HG03460 (cell line): ENCODE measurements around the gene TEN1.

Experiments used
- ATAC-seq: cut with Tn5 transposase; IDR thresholded peaks from one replicate; pipeline ENCODE4 v1.9.1; 2021; ENCODE audit not compliant: unreplicated experiment

The TEN1 gene

DNA sequence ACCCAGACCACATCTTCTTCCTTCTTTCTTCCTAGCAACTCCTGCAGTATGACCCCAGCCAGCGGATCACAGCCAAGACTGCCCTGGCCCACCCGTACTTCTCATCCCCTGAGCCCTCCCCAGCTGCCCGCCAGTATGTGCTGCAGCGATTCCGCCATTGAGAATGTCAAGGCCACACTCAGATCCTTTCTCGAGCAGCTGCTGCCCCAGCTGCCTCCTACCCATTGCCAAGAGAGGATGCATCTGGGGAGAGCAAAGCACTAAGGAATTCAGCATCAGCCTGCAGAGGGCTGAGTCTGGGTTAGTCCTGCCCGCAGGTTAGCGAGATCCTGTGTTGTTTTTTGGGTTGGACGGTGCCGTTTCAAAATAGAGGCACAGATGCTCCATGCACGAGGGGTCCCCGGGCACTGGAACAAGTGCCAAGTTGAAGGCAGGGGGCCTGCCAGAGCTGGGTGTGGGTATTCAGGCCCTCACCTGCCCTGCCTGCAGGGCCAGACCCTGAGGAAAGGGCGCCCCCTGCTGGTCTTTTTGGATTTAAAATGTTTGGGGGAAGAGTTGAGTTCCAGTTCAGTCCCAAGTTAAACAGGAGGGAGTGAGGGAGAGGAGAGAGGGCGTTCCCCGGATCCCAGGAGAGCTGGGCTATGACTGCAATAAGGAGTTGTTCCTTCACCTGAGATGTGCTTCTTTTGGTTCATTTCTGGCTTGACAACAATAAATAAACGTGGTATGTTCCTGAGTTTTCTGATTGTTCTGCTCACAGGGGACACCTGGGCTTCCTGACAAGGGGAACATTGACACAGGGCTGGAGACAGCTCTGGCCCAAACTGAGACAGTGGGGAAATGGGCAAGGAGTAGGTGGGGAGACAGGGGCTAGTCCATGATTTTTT, 26.5 kb downstream of the TEN1 start:
- no peak for ATAC-seq

DNA sequence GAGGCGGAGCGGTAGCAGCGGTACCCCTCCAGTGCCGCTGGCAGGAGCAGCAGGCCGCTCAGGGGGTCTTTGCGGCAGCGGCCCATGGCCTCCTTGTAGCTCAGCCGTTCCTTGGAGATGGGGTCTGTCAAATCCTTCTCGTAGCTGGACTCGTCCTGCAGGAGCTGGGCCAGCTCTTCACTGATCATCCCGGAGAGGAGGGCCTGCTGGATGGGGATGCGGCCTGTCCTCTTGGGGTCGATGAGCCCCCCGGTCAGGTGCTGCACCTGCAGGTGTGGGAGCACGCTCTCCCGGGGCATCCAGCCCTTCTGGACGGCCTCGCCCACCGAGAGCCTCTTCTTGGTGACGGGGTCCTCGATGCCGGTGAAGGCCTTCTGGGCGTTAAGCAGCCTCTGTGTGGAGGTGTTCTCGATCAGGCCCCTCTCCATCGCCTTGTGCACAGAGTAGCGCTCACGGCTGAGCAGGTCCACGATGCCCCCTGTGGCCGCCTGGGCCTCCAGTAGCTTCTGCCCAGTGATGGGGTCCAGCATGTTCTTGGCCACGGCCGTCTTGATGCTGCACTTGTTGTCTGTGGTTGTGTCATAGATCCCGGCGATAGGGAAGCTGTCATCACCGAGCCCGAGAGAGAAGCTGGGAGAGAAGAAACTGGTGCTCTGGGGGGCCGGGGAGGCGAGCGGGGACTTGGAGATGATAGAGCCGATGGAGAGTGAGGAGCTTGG, 28.2 kb downstream of the TEN1 start:
- no peak for ATAC-seq

DNA sequence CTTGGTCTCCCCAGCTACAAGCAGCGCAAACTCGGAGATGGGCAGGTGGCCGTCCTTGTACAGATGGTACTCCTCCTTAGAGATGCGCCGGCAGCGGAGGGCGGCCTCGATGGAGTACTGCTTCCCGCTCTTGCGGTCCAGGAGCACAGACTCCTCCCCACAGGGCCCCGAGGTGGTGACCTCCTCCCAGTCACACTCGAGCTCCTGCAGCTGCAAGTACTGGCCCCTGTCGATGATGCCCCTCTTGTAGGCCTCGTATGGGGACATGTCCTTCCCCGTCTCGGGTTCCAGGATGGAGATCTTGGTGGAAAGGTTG, 28.8 kb downstream of the TEN1 start:
- no peak for ATAC-seq

DNA sequence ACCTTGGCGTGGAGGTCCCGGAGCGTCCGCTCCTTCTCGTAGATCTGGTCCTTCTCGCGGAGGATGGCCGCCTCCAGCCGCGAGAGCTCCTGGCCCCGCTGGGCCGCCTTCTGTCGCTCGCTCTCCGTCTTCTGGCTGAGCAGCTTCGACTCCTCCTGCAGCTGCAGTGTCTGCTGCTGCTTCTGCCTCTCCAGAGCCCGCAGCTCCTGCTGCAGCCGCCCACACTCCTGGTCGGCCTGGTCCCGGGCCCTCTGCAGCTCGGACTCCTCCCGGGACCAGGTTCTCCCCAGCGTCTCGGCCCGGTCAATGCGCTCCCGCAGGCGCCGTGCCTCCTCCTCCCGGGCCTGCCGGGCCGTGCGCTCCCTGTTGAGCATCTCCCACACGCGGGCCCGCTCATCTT, 29.2 kb downstream of the TEN1 start:
- no peak for ATAC-seq

DNA sequence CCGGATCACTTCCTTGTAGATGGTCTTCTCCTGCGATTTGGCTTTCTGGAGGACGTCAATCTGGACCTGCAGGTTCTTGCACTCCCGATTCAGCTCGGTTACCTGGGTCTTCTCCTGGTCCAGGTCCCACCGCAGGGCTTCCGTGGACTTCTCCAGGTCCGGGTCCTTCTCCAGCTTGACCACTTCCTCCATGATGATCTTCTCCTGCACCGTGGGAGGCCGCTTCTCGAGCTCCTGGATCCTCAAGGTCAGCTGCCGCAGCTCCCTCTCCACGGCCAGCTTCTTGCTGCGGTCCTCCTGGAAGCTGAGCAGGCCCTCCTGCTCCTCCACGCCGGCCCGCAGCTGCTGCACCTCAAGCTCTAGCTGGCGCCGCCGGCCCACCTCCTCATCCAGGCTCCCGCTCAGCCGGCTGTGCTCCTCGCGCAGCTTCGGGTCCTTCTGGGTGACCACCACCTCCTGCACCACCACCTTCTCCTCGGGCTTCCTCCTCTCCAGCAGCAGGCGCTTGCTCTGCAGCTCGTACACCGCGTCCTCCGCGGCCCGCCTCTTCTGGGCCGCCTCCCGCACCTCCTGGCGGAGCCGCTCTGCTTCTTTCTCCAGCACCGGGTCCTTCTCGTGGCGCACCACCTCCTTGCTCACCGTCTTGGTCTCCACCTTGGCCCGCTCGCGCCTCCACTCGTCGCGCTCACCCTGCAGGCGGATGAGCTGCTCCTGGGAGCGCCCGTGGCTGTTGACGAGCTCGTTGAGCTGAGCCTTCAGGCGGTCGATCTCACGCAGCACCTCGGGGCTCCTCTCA, 29.8 kb downstream of the TEN1 start:
- no peak for ATAC-seq

DNA sequence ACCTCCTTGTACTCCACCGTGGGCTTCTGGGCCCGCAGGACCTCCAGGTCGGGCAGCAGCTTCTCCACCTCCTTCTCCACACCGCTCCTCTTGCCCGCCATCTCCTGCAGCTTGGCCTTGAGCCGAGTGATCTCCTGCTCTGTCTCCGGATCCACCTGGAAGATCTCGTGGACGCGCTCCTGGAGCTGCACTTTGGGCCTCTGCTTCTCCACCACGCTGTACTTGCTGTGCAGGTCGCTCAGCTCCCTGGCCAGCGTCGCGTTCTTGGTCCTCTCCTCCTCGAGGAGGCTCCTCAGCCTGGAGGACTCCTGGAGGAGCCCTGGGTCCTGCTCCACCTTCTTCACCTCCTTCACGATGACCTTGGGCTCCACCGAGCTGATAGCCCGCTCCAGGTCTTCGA, 30.4 kb downstream of the TEN1 start:
- ATAC-seq: no peak

DNA sequence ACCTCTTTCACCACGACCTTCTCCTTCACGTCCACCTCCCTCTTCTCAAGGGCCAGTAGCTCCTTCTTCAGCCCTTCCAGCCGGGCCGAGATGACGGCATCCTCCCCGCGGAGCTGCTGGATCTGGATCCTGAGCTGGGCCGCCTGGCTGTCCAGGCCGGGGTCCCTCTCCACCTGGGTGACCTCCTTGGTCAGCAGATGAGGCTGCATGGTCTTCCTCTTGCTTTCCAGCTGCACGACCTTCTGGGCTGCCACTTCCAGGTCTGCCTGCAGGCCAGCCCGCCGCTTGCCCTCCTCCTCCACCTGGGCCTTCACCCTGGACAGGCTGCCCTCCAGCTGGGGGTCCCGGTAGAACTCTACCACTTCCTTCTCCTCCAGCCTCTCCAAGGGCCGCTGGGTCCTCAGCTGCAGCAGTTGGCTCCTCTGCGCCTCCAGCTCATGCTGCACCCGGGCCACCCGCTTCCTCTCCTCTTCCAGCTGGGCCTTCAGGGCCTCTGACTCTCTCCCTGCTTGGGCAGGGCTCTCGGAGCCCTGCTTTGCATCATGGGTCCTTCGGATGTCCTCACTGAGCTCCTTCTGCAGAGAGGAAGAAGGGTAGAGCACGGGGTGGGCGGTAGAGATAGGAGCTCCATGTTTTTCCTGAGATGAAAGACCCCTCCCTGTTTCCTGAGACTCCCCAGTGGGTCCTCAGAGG, 31.1 kb downstream of the TEN1 start:
- ATAC-seq: no peak

DNA sequence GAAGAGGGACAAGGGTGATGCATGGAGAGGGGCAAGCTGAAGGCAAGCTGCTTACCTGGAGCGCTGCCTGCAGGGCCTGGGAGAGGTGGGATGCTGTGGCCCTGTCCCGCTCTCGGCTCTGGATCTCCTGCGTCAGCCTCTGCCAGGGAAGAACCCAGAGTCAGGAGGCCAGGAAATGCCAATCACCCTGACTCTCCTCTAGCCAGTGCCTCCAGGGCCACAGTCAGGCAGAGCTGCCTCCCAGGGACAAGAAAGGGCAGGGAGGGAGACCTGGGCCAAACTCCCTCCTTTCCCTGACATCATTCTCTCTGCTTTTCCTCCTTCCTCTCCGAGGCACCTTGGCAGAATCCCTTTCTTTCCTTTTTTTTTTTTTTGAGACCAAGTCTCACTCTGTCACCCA, 32.9 kb downstream of the TEN1 start:
- no peak for ATAC-seq

DNA sequence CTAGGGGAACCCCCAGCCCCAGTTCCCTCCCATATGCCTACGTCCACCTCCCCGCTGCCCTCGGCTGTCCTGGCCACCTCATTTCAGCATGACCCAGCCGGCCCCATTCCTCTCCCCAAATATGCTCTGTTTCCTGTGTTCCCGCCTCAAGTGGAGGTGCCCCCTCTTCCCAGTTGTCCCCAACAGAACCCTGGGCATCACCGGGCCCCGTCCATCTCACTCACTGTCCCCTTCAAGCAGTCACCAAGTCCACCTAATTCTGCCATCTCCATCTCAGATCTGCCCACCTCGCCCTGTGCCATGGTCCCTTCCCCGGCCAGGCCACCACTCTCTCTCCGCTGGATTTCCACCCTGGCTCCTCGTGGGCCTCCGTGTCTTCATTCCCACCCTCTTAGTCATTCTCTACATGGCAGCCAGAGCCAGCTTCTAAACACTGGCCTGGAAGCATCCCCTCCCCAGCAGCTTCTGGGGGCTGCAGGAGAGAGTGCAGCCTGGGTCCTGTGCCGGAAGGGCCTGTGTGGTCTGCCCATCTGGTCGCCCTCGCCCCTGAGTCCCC, 34.4 kb downstream of the TEN1 start:
- no peak for ATAC-seq

DNA sequence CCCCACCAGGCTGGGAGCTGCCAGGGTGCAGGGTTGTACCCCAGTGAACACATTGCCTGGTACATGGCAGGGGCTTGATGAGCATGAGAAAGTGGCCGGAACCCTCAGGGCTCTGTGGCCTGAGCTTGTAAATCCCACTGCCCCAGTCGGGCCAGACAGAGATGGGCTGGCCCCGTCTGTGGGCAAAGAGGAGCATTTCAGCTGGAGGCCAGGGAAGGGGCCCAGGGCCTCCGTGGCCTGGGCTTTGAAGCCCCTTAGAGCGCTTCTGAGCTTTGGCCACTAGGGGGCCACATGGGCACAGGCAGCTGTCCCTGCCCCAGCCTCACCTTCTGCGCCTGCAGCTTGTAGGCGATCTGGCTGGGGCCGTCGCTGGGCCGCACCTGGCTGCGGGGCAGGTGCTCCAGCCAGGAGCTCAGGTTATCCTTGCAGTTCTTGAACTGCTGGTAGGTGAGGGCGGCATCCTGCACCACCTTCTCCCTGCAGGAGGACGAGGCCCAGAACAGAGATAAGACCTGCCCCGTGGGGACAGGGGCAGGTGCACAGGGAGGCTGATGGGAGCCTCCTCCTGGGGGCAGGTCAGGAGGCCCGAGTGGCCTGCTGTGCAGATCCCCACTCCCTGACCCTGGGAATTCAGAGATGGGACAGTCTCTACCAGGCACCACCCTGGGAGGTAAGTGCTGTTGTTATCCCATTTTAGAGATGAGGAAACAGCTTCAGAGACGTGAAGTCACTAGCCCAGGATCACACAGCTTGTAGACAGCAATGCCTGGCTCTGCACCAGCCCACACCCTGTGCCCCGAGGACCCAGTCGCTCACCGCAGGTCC, 35.3 kb downstream of the TEN1 start:
- no peak for ATAC-seq

DNA sequence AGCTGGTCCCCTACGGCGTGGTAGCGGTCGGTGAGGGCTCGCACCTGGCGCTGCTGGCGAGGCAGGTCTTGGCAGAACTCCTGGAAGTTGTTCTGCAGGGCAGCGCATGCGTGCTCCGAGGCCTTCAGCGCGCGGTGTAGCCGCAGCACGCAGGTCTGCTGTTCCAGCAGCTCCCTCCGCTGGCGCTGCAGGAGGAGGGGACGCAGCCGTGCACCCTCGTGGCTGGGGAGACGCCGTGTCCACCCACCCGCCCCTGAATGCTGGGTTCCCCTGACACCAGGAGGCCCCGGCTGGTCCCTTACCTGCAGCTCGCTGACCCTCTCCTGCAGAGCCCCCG, 35.9 kb downstream of the TEN1 start:
- ATAC-seq: no peak

DNA sequence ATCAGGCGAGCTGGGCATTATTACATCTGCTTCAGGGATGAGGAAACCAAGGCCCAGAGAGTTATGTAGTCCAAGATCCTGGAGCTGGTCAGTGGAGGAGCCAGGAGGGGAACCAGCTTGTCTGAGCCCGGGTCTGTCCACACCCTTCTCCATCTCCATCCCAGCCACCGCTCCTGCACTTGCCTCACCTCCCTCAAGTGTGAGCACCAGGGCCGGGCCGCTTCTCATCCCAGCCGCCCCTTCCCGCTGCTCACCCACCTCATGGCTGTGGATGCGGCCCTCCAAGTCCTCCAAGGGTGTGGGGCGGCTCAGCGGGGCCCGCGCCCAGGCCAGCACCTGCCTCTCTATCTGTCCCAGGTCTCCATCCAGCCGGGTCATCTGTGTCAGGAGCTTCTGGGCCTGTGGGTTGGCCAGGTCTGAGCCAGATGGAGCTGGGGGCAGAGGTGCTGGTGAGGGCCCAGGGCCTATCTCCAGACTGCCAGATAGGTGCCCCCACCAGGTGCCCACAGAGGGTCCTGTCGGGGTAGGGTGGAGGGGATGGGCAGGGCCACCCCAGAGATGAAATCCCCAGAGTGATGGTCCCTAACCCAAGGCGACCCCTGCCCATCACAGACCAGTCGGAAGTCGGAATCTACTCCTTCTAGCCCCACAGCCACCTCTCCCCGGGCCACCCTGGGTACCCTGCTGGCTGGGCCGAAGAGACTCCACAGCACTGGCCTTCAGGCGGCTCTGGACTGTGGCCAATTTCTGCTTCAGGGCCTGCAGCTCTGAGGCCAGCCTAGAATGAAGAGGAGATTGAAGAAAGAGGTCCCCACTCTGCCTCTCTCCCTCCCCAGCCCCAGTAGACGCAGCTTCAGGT, 38.7 kb downstream of the TEN1 start:
- no peak for ATAC-seq

DNA sequence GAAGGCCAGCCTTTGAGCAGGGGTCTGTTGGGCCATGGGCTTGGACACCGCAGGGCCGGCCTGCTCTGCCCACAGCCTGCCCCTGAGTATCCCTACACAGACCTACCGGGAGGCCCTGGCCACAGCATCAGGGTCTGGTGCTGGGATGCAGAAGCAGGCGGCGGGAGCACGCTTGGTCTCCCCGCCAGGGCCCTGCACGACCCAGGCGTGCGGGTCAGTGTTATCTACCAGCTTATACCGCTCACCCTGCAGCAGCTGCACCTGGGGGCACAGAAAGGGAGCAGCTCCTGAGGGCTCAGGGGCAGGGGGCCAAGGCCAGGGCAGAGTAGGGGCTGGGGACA, 39.3 kb downstream of the TEN1 start:
- no peak for ATAC-seq

DNA sequence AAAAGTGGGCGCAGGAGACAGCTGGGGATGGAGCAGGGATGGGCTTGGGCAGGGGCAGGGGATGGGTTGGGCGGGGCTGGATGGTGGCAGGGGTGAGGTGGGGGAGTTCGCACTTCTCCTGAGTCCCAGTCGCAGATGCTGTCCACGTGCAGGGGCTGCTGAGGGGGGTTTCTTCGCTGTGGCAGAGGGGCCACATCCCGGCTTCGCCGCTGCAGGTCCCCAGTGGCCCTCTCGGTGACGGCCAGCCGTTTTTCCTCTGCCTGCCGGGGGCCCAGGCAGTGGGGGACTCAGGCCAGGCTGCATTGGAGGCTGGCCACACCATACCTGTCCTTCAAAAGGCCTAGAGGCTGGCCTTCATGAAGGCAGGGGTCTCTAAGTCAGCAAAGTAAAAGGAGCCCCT, 39.8 kb downstream of the TEN1 start:
- no peak for ATAC-seq

DNA sequence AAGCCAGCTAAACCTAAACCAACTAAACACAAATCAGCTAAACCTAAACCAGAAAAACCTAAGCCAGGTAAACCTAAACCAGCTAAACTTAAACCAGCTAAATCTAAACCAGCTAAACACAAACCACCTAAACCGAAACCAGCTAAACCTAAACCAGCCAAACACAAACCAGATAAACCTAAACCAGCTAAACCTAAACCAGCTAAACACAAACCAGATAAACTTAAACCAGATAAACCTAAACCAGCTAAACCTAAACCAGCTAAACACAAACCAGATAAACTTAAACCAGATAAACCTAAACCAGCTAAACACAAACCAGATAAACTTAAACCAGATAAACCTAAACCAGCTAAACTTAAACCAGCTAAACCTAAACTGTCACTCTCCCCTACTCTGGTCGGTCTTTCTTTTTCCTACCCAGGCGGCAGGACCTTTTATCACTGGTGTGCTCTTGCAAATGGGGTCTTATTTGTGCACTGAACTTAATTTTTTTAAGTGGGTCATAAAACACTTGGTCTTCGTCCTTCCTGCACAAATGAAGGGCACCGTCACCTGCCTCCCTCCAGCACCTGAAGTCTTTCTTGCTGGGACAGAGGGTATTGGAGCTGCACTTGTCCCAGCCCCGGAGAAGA, 40.9 kb downstream of the TEN1 start:
- no peak for ATAC-seq

DNA sequence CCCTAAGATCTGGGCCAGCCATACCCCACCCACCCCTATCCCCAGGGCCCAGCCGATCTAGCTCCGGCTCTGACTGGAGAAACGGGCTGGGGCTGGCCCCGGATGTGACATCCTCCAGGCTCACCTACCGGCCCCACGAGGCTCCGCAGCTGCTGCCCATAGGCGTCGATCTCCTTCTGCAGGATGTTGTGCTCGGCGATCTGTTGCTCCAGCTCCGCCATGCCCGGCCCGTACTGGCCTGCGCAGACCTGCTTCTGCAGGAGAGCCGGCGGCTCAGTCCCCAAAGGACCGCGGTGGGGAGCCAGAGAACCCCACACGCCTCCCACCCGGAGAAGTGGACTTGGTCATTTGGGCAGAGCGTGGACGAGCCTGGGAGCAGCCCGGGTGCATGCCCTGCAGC, 43.2 kb downstream of the TEN1 start:
- no peak for ATAC-seq

DNA sequence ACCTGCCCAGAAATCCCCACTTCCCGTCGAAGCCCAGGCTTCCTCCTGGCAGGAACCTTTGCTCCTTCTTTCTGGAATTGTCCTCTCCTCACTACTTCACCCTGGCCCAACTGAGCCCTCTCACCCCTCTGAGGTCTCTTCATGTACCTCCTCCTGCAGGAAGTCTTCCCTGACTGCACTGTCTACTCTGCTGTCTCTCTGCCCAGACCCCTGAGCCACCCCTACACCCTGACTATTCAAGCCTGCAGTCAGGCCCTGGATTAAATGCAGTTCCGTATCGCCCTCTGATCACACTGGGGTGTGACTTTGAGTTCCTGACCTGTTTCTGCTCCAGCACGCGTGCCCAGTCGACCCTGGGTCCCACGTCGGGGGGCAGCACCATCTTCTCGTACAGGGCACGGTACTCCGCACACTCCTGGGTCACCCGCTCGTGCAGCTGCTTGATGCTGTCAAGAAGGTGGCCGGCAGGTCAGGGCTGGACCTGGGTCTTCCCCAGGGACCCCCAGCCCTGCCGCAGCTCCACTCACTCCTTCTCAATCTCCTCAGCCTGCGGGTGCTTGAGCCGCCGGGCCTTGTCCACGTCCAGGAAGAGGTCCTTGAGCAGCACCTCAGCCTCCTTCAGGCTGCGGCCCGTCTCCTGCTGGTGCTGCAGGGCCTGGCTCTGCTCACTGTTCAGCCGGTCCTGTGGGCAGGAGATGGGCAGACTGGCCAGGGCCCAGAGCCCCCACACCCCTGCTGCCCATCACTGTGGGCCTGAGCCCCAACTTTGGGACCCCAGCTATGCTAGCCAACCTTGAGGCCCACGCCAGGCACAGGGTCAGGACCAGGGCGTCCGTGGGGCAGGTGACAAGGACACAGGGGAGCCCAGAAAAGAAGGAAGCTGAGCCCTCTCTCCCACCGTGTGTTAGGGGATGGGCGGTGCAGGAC, 44.2 kb downstream of the TEN1 start:
- ATAC-seq: no peak

DNA sequence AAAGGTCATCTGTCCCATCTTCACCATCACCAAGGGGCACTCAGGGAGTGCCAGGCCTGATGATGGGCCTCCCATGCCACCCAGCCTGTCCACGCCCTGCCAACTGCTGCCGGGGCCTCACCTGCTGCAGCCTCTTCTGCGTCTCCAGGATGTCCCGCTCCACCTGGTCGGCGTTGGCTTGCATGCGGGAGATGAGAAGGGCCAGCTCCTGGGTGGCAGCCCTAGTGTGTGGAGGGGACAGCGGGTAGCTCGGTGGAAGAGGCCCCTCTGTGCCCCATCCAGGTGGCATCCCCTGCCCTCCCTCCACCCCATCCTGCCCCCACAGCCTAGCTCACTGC, 44.8 kb downstream of the TEN1 start:
- ATAC-seq: no peak
